Measurements from ENCODE around the gene KRT16.
A peak's percentile ranks its signal among the peaks of the same experiment; 100 is the strongest.
"Not testable (repeated sequence)": the region's sequence is repeated elsewhere in the genome, so short reads cannot be mapped to it uniquely, and the experiment has no call there.

KRT16 gene

DNA sequence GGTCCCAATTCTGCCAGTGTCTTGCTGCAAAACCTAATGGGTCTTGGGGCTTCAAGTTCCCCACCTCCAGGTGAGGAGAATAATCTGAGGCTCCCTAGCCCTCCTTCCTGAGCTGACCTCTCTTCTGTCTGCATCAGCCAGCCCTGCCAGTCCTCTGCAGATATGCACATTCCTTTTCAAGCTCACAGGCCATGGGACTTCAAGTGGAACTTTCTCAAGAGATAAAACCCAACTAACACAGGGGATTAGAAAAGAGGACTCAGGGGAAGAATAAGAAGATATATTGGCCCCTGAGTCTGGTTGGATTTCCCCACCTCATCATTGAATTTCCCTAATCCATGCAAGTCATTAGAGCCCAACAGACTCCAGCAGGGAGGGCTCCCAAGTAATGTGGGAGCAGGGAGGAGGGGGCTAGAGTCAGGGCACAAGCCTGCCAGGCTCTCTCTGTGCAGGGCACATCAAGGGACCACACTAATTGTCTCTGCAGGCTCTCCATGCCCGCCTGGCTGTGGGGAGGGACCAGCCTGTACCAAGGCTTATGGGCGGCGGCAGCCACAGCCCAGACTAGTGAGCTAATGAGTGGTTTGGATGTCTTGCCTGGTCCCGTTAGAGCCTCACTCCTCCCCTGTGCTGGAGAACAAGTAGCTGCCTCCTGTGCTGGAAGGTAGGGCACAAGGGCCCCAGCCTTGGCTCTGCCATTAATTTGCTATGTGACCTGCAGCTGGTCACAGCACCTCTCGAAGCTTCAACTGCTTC is 27.1 kb downstream of the KRT16 start:
- no peak for DNase-seq

- not testable (repeated sequence) for DNase-seq
Measured at GRCh38 chr17:41584331-41584927, 28.1 kb downstream of the KRT16 start.

DNA sequence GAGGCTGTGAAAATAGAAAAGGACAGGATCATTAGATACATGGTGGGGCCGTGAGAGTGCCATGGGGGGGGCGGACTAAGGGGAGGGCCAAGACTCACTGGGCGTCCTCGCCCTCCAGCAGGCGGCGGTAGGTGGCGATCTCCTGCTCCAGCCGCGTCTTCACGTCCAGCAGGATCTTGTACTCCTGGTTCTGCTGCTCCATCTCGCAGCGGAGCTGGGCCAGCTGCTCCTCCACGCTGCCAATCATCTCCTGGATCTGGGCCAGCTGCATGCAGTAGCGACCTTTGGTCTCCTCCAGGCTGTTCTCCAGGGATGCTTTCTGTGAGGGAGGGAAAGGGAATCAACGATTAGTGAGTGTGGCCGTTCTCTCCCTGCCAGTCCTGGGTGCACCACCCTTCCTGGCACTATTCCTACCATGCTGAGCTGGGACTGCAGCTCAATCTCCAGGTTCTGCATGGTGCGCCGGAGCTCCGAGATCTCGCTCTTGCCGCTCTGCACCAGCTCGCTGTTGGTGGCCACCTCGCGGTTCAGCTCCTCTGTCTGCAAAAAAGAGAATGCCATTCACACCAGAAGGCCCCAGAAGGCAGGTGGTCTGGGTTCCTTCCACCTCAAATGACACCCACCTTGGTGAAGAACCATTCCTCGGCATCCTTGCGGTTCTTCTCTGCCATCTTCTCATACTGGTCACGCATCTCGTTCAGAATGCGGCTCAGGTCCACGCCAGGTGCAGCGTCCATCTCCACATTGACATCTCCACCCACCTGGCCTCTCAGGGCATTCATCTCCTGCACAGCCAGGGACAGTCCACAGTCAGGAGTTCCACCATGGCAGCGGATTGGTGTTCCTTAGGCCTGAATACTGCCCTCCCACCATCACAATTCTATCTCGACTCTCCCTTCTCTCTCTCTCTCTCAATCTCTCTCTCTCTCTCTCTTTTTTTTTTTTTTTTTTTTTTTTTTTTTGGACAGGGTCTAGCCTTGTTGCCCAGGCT is 29.1 kb downstream of the KRT16 start:
- DNase-seq, result no peak

DNA sequence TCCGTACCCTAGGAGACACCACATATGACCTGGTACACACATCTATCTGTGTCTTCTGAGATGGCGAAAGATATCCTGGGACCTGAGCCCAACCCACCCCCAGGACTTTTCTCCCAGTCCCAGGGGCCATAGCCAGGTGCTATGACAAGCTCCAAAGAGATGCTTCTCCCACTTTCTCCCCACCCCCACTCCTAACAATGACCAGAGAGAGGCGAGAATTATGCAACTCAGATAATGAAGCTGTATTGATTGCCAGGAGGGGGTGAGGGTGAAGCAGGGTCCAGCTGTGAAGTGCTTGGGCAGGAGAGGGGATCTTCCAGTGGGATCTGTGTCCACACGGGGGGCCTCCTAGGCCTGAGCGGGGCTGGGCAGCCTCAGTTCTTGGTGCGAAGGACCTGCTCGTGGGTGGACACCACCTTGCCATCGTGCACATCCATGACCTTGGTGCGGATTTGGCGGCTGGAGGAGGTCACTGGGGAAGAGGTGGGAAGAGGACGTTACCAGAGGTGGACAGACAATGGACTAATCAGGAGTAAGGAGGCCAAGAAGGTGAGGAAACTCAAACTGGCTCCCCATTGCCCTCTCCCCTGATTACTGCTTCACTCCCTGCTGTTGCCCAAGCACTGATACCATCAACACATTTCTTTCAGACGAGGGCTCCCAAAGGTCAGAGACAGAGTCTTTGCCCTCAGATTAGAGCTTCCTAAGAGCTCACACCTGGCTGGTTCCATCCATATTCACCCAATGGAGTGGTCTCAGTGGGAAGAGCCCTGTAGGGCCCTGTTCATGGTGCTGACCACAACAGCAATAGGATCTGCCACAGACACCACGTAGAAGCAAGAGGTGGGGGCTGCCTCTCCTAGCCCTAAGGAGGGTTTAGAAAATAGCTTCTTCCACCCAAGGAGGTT is 30.3 kb downstream of the KRT16 start:
- not testable (repeated sequence) for DNase-seq

DNA sequence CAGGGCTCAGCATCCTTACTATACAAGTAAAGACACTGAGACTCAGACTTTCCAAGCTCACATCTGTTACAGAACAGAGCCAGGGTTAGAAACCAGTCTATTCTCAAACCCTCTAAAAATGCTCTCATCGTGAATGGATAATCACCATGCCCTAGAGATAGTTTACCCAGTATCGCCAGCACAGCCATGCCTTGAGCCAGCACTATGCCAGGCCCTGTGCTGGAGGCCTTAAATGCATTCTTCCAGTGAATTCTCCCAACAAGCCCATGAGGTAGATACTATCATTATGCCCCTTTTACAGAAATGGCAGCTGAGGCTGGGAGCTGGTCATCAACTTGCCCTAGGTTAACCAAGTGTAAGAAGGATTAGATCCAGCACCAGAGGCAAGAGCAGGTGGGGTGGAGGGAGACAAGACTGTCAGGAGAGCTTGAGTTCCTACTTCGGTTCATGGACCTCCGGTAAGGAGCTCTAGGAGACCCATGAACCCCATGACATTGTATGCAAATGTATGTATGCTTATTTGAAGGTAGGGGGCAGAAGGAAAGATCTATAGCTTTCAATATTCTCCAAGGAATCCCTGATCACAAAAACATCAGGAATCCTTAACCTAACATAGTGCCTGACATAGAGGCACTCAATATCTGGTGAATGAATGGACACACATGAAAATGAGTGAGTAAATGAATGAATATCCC is 31.1 kb downstream of the KRT16 start:
- no peak for DNase-seq

- DNase-seq, result no peak
Measured at GRCh38 chr17:41580687-41581365, 31.7 kb downstream of the KRT16 start.

DNA sequence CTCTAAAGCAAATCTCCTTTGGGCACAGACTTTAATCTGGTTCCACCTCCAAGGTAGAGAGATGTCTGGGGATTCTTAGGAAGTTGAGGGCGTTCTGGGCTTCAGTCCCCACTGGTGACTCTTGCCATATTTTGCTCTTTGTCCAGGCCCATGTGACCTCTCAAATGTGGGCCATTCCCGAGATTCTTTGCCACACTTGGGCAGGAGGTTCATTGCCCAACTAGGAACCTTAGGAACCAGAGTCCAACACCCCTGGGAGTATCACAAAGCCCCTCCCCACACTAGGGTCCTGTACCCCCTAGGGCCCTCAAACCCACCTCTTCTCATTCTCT is 32.4 kb downstream of the KRT16 start:
- no peak for DNase-seq

- DNase-seq, result peak in 39 of 58 donors; percentile 1 to 51 (median 18)
Measured at GRCh38 chr17:41579484-41580243, 32.9 kb downstream of the KRT16 start.

- no peak for DNase-seq
Measured at GRCh38 chr17:41578971-41579370, 33.6 kb downstream of the KRT16 start.

DNA sequence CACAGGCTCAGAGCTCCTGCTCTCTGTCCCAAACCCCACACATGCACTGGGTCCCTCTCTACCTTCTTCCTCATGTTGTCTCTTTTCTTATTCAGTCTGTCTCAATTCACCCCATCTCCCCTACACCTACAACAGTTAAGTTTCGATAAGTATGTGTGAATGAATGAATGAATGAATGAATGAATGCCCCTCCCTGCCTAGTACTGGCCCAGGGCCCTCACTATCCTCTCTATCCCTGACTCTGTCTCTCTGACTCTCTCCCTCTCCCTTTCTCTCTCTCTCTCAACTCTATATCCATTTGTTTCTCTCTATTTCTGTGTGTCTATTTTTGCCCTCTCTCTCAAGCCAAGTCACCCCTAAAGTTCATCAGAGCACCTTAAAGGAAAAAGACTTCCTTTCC is 34.0 kb downstream of the KRT16 start:
- DNase-seq, result no peak

GRCh38 chr17:41576740-41577139 is 35.8 kb downstream of the KRT16 start:
- DNase-seq, result not testable (repeated sequence)

DNA sequence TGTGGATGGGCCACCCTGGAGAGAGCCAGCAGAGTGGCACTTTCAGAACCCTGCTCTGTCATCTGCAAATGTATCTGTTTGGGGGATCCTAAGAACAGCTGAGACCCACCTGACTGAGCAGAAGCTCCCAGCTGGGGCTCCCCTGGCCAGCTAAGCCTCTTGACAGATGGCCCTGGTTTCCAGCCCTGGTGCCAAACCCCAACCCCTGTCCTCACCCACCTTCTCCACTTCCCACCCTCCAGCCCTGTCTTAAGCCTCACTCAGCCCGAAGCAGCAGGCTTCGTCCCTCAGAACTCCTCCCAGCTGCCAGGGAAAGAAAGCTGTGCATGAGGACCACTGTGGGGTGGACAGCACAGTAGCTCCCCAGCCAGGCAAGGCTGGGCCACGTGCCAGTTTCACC is 37.2 kb downstream of the KRT16 start:
- no peak for DNase-seq

GRCh38 chr17:41571561-41572434 is 40.8 kb downstream of the KRT16 start, which contains the start of gene KRT9:
Gene KRT9 (minus strand): TSS chr17:41572059. CDS start chr17:41571992, 67 bp downstream.
- DNase-seq, result no peak

GRCh38 chr17:41567317-41567716 is 45.2 kb downstream of the KRT16 start:
- no peak for DNase-seq

DNA sequence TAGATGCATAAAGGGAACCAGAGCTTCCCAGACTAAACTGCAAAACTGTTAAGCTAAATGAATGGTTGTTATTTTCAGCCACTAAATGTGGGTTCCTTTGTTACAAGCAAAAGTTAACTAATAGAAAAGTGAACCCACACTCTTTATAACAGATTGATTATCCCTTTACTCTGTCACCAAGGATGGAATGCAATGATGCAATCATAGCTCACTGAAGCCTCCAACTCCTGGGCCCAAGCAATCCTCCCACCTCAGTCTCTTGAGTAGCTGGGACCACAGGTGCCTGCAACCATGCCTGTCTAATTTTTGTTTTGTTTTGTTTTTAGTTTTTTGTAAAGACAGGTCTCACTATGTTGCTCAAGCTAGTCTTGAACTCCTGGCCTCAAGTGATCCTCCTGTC is 47.2 kb downstream of the KRT16 start:
- DNase-seq, result no peak

DNA sequence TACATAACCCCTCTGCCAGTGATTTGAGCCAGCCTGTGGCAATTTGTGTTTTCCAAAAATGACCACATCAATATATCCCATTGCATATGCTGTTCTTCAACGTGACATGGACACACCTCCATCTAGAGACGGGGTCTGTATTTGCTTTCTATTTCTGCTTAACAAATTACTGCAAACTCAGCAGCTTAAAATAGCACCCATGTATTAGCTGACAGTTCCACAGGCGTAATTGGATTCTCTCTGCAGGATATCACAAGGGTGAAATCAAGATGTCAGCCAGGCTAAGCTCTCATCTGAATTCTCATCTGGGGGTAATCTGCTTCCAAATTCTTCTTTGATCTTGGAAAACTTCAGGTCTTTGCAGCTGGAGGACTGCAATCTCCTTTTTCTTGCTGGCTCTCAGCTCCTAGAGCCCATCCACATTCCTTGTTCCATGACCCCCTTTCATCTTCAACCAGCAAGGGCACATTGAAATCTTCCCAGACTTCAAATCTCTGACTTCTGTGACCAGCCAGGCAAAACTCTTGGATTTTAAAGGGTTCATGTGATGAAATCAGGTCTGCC is 48.9 kb downstream of the KRT16 start:
- DNase-seq, result no peak

DNA sequence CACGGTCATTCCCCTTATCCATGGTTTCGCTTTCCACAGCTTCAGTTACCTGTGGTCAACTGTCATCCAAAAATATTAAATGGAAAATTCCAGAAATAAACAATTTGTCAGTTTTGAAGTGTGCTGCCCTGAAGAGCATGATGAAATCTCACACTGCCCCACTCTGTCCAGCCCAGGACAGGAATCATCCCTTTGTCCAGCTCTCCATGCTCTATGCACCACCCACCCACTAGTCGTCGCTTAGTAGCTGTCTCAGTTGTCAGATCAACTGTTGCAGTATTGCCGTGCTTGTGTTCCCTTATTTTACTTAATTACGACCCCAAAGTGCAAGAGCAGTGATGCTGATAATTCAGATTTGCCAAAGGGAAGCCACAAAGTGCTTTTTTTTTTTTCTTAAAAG is 51.0 kb downstream of the KRT16 start:
- no peak for DNase-seq

Measured in anterior cingulate cortex (tissue), 58 donors.